Stimulated activated CD4-positive, alpha-beta T cell treated with anti-CD3 and anti-CD28 coated beads, TNF-alpha, amount 100 ng/mL, for 24 hours (primary cell): ENCODE measurements around the gene C2CD4A.
"Not testable (repeated sequence)": the region's sequence is repeated elsewhere in the genome, so short reads cannot be mapped to it uniquely, and the experiment has no call there.

ENCODE experiments used
- DNase-seq, 3 experiments: peaks; one replicate each; pipeline ENCODE4 v3.0.0-alpha.2; 2020; ENCODE audit warnings: low read depth in 3 of 3

Gene C2CD4A, protein sequence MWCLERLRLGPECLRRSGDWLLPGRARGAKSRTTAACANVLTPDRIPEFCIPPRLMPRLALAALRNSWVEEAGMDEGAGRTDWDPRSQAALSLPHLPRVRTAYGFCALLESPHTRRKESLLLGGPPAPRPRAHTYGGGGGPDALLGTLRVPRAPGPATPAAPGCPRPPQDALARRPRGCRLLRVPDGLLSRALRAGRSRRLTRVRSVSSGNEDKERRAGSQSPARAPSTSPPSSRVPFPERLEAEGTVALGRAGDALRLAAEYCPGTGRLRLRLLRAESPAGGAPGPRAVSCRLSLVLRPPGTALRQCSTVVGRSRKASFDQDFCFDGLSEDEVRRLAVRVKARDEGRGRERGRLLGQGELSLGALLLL

DNA sequence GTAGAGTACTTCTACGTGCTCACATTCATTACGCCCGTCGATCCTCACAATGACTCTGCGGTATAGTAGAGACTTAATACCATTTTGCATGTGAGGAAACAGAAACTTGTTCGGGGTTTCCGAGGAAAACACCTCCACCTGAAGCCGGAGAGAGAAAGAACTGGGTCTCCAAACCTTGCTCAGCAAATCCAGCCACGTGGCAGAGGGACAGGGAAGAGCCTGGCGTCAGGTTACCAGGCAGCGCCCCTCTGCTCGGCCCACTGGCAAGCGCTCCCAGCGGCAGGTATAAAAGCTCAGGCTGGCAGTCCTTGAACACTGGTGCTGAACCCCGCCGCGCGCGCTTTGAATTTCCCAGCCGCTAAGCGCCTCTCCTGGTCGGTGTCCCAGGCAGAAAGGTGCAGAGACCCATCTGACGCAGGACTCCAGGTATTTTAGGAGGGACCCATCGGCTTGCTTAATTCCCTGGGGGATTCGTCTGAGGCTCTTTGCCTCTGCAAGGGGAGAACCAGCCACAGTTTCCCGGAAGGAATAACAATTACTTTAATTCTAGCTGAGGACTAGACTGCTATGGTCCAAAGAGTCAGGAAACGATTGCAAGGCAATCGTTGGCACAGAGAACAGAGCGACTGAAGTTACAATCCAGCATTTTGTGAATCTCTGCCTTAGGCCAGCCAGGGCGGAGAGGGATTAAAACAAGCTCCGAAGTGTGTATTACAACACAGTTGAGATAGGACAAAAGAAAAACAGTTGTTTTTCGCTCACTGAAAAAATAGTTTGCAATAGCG lies at the start of gene C2CD4A:
C2CD4A (plus strand) TSS at position 315 of the 785 bp plus-strand sequence. CDS start 637 bp downstream, outside the sequence.
- peak in 2 of 3 experiments; percentile 20 to 54 for DNase-seq

DNA sequence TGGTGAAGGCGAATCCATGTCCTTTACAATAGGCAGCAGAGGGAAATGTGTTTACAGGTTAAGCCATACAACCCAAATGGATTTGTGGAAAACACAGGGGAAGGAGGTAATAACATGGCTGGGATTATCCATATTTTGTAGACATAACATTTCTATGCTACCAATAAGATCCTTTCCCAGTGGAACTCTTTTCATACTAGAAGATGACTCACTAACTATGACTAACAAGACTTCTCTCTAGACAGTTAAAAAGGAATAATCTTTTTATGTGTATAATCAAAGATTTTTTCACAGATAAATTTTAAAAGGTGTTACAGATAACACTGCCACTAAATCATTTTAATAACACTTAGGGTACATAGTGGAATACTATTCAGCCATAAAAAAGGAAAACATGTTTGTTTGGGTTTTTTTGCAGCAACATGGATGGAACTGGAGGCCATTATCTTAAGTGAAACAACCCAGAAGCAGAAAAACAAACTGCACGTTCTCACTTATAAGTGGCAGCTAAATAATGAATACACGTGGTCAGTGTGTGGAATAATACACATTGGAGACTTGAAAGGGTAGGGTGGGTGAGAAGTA lies 46.1 kb upstream of the C2CD4A start:
- no peak for DNase-seq

- no peak for DNase-seq
Observed at GRCh38 chr15:62021991-62022600, 44.7 kb upstream of the C2CD4A start.

DNA sequence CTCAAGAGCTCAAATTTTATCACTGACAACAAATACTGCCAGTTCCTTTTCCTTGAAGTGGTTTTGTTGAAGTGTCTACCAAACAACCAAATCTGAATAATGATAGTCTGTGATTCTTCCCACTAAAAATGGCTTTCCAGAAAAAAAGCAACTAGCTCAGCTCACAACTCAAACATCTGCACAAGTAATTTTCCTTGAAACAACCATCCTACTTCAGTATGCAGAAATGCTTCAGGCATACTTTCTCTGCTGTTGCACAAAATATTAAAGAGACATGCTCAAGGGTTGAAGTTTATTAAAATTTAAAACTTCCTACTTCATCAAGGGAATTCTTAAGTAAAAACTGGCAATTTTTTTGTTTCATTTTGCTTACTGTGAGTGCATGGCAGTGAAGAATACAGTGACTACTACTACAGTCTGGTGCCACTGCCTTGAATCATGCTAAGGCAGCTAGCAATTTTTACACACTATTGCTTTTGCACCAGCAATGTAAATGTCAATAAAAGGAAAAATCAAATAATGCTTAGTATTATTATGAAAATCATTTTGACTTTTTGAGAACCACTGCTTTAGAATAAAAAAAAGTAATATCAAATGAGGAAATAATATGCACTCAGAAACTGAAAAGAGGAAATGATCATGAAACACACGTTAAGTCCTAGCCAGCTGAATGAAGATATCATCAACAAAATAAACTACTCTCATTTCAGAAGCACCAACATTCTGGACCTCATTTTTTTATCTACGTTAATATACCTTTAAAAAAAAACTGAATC lies 40.1 kb upstream of the C2CD4A start:
- DNase-seq, result no peak

DNA sequence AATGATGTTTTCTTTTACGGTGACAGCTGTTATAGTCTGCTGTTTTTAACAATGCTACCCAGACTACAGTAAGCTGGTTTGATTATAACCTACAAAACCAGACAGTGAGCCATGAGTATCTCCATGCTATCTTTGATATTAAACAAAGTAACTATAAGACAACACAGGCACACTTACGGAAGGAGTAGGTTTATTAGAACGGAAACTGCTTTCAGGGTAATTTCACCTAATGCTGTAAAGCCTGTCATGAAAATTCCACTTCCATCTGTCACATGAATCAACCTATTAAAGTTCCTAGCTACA lies 39.6 kb upstream of the C2CD4A start:
- no peak for DNase-seq

DNA sequence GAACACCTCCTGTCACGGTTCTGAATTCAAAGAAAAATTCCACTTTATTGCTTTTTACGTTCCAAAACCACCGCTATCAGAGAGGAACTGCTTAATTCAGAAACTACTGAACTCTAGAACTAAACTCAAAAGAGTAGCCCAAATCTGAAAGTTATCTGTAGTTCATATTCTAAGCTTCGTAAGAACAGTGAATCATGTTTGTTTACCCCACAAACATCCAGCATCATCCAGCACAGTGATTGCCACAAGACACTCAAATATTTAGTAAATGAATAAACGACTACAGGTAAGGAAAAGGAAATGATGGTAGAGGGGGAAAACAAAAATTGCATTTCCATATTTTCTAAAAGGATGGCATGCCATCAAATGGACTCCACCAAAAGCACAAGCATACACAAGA lies 38.9 kb upstream of the C2CD4A start:
- DNase-seq, result no peak

- DNase-seq, result no peak
Observed at GRCh38 chr15:62035256-62035924, 31.4 kb upstream of the C2CD4A start.

- no peak for DNase-seq
Observed at GRCh38 chr15:62046078-62046743, 20.6 kb upstream of the C2CD4A start.

- no peak for DNase-seq
Observed at GRCh38 chr15:62047282-62047827, 19.4 kb upstream of the C2CD4A start.

GRCh38 chr15:62048254-62048653 lies 18.5 kb upstream of the C2CD4A start:
- not testable (repeated sequence) for DNase-seq

GRCh38 chr15:62050115-62050514 lies 16.7 kb upstream of the C2CD4A start:
- DNase-seq, result no peak

- DNase-seq, result no peak
Observed at GRCh38 chr15:62051166-62051565, 15.6 kb upstream of the C2CD4A start.

- no peak for DNase-seq
Observed at GRCh38 chr15:62052713-62053112, 14.1 kb upstream of the C2CD4A start.

DNA sequence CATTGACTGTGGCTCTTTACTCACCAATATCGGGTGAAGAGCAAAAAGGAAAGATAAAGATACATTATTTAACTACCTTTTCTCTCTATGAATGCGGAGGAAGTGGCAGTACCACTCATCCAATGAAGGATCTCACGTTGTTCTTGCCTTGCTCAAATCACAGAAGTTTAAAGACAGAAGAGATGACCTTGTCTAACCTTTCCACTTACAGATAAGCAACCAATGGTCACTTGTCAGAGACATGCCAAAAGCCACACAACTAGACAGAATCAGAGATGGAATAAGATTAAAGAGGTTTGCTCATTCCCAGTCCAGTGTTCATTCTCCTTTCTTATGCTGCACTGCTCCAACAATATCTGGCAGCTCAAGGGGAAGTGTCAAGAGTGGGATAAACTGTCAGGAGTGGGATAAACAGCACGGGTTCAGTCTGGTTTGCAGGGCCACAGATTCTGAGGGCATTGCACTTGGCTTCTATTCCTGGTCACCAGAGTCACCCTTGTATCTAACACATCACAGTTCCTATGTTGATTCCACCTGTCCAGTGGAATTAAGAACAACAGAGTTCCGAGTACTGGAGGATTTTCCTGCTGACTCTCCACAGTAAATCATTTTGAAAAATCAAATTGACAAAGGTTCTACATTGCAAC lies 13.2 kb upstream of the C2CD4A start:
- DNase-seq, result no peak

GRCh38 chr15:62054979-62055378 lies 11.8 kb upstream of the C2CD4A start:
- no peak for DNase-seq

DNA sequence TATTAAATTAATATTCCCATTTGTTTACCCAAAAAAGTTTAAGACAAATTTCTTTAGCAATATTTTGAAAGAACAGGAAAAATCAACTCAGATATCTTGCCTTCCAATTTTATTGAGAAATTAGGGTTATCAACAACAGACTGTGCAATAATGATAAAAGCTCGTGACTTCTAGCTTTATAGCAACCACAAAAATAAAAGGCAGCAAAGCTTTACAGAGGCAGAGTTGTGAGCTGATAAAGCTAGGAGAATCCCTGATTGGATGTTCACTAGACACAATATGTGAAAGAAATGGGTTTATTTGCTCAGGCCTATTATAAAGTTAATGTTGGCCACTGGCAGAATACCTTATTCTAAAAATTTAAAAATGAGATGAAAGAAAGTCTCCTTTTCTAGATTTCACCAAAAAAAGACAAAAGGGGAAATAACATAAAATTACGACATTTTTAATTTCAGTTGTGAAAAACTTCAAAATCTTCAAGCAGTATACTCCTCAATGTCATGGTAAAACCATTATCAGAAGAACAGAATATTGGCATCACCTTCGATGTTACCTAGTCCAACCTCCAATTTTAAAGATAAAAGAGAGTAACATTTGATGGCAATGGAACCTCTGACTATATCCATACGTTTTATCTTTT lies 9.3 kb upstream of the C2CD4A start:
- no peak for DNase-seq

GRCh38 chr15:62058327-62059028 lies 8.3 kb upstream of the C2CD4A start:
- no peak for DNase-seq

DNA sequence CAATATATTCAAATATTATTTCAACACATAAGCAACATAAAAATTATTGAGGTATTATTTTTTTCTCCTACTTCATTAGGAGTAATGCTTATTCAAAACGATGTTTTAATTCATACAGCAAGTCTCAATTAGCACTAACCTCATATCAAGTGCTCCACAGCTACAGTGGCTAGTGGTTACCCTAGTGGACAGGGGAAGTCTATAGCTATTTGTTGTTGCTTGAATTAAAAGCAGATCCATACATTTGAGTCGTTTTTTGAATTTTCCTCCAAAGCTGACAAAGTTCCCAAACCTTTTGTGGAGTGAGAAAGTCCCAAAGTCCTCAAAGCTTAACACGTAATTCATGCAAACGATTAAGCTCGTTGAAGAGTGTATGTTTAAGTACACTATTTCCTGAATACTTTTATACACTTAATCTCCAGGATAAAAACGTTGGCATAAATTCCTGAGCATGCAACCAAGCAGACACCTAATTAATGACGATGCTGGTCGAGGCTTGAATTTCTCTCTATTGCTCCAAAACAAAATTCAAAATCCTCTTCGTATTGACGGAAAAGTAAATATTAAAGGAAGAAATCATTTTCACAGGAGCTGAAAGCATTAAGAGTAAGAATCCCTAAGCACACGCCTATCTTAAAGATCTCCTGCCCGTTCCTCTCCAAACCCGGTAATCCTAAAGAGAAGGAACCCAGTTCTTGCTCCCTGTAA lies 7.5 kb upstream of the C2CD4A start:
- no peak for DNase-seq
